ENCODE measurements around the gene KRTAP10-6.
"Not testable (repeated sequence)": the region's sequence is repeated elsewhere in the genome, so short reads cannot be mapped to it uniquely, and the experiment has no call there.

KRTAP10-6 gene

GRCh38 chr21:44558329-44558675 lies 34.0 kb downstream of the KRTAP10-6 start:
- H3K4me1 ChIP-seq (ENCODE audit: control insufficient read depth, insufficient read depth, low read length) = peaks cover 15% of the 10 kb centered on the region
- not testable (repeated sequence) for H3K36me3 ChIP-seq (ENCODE audit: control insufficient read depth, insufficient read depth, low read length); H3K27ac ChIP-seq (ENCODE audit: insufficient read depth, low read depth, low read length, poor library complexity, severe bottlenecking); H3K27me3 ChIP-seq (ENCODE audit: control insufficient read depth, insufficient read depth, low read length, poor library complexity, severe bottlenecking); H3K9me3 ChIP-seq (ENCODE audit: control insufficient read depth, low read length); H3K4me3 ChIP-seq (ENCODE audit: insufficient read depth, low read depth, low read length)
- 65 to 71% methylated on average over 10 of the region's 10 CpGs for WGBS, 2 experiments

- Histone ChIP-seq H3K9me3 (ENCODE audit: control insufficient read depth, low read length) (no peaks in the 10 kb centered on the region), H3K27me3 (ENCODE audit: control insufficient read depth, insufficient read depth, low read length, poor library complexity, severe bottlenecking) (no peaks in the 10 kb centered on the region), H3K36me3 (ENCODE audit: control insufficient read depth, insufficient read depth, low read length) (no peaks in the 10 kb centered on the region), H3K4me3 (ENCODE audit: insufficient read depth, low read depth, low read length) (no peak overlapping the region), H3K4me1 (ENCODE audit: control insufficient read depth, insufficient read depth, low read length) (peaks cover 16% of the 10 kb centered on the region), H3K27ac (ENCODE audit: insufficient read depth, low read depth, low read length, poor library complexity, severe bottlenecking) (no peak overlapping the region)
- 76 to 79% methylated on average over 30 of the region's 30 CpGs for WGBS, 2 experiments
Observed at GRCh38 chr21:44557491-44558328, 34.6 kb downstream of the KRTAP10-6 start.

- Histone ChIP-seq H3K36me3 (ENCODE audit: control insufficient read depth, insufficient read depth, low read length) (no peaks in the 10 kb centered on the region), H3K4me3 (ENCODE audit: insufficient read depth, low read depth, low read length) (no peak overlapping the region), H3K27me3 (ENCODE audit: control insufficient read depth, insufficient read depth, low read length, poor library complexity, severe bottlenecking) (no peaks in the 10 kb centered on the region), H3K9me3 (ENCODE audit: control insufficient read depth, low read length) (no peaks in the 10 kb centered on the region), H3K27ac (ENCODE audit: insufficient read depth, low read depth, low read length, poor library complexity, severe bottlenecking) (no peak overlapping the region), H3K4me1 (ENCODE audit: control insufficient read depth, insufficient read depth, low read length) (peaks cover 19% of the 10 kb centered on the region)
- 92 to 93% methylated on average over 9 of the region's 9 CpGs for WGBS, 2 experiments
Observed at GRCh38 chr21:44556879-44557278, 35.4 kb downstream of the KRTAP10-6 start.

GRCh38 chr21:44555200-44555875 lies 37.0 kb downstream of the KRTAP10-6 start:
- Histone ChIP-seq H3K4me3 (ENCODE audit: insufficient read depth, low read depth, low read length) (no peak overlapping the region), H3K4me1 (ENCODE audit: control insufficient read depth, insufficient read depth, low read length) (peaks cover 30% of the 10 kb centered on the region), H3K27me3 (ENCODE audit: control insufficient read depth, insufficient read depth, low read length, poor library complexity, severe bottlenecking) (no peaks in the 10 kb centered on the region), H3K36me3 (ENCODE audit: control insufficient read depth, insufficient read depth, low read length) (no peaks in the 10 kb centered on the region), H3K27ac (ENCODE audit: insufficient read depth, low read depth, low read length, poor library complexity, severe bottlenecking) (no peak overlapping the region), H3K9me3 (ENCODE audit: control insufficient read depth, low read length) (no peaks in the 10 kb centered on the region)
- 93 to 95% methylated on average over 13 of the region's 13 CpGs for WGBS, 2 experiments

- H3K27me3 ChIP-seq (ENCODE audit: control insufficient read depth, insufficient read depth, low read length, poor library complexity, severe bottlenecking) = no peaks in the 10 kb centered on the region
- H3K9me3 ChIP-seq (ENCODE audit: control insufficient read depth, low read length) = no peaks in the 10 kb centered on the region
- peaks cover 36% of the 10 kb centered on the region for H3K4me1 ChIP-seq (ENCODE audit: control insufficient read depth, insufficient read depth, low read length)
- H3K27ac ChIP-seq (ENCODE audit: insufficient read depth, low read depth, low read length, poor library complexity, severe bottlenecking) = no peak overlapping the region
- H3K36me3 ChIP-seq (ENCODE audit: control insufficient read depth, insufficient read depth, low read length) = no peaks in the 10 kb centered on the region
- WGBS, 2 experiments = 77 to 78% methylated on average over 13 of the region's 13 CpGs
- no peak overlapping the region for H3K4me3 ChIP-seq (ENCODE audit: insufficient read depth, low read depth, low read length)
Observed at GRCh38 chr21:44552681-44553080, 39.6 kb downstream of the KRTAP10-6 start.

- no peaks in the 10 kb centered on the region for H3K9me3 ChIP-seq (ENCODE audit: control insufficient read depth, low read length)
- H3K36me3 ChIP-seq (ENCODE audit: control insufficient read depth, insufficient read depth, low read length) = no peaks in the 10 kb centered on the region
- H3K4me3 ChIP-seq (ENCODE audit: insufficient read depth, low read depth, low read length) = no peak overlapping the region
- no peaks in the 10 kb centered on the region for H3K27me3 ChIP-seq (ENCODE audit: control insufficient read depth, insufficient read depth, low read length, poor library complexity, severe bottlenecking)
- H3K4me1 ChIP-seq (ENCODE audit: control insufficient read depth, insufficient read depth, low read length) = peaks cover 31% of the 10 kb centered on the region
- WGBS, 2 experiments = 78 to 80% methylated on average over 6 of the region's 6 CpGs
- no peak overlapping the region for H3K27ac ChIP-seq (ENCODE audit: insufficient read depth, low read depth, low read length, poor library complexity, severe bottlenecking)
Observed at GRCh38 chr21:44552136-44552535, 40.2 kb downstream of the KRTAP10-6 start.

- no peaks in the 10 kb centered on the region for H3K27me3 ChIP-seq (ENCODE audit: control insufficient read depth, insufficient read depth, low read length, poor library complexity, severe bottlenecking)
- WGBS, 2 experiments = 83 to 87% methylated on average over 17 of the region's 17 CpGs
- H3K9me3 ChIP-seq (ENCODE audit: control insufficient read depth, low read length) = no peaks in the 10 kb centered on the region
- no peak within 1 kb of the TSS for H3K27ac ChIP-seq (ENCODE audit: insufficient read depth, low read depth, low read length, poor library complexity, severe bottlenecking)
- H3K4me3 ChIP-seq (ENCODE audit: insufficient read depth, low read depth, low read length) = no peak within 1 kb of the TSS
- H3K4me1 ChIP-seq (ENCODE audit: control insufficient read depth, insufficient read depth, low read length) = peaks cover 27% of the 10 kb centered on the region
- no peaks in the 10 kb centered on the region for H3K36me3 ChIP-seq (ENCODE audit: control insufficient read depth, insufficient read depth, low read length)
Observed at GRCh38 chr21:44551340-44551961, 40.9 kb downstream of the KRTAP10-6 start, which contains the start of gene KRTAP10-2. Gene KRTAP10-2, minus strand, starts transcription at chr21:44551505. Its CDS starts 47 bp downstream, at chr21:44551458.

- H3K9me3 ChIP-seq (ENCODE audit: control insufficient read depth, low read length) = no peaks in the 10 kb centered on the region
- WGBS, 2 experiments = 76% methylated on average over 10 of the region's 10 CpGs
- no peak overlapping the region for H3K4me3 ChIP-seq (ENCODE audit: insufficient read depth, low read depth, low read length)
- H3K27me3 ChIP-seq (ENCODE audit: control insufficient read depth, insufficient read depth, low read length, poor library complexity, severe bottlenecking) = no peaks in the 10 kb centered on the region
- H3K4me1 ChIP-seq (ENCODE audit: control insufficient read depth, insufficient read depth, low read length) = peaks cover 27% of the 10 kb centered on the region
- H3K27ac ChIP-seq (ENCODE audit: insufficient read depth, low read depth, low read length, poor library complexity, severe bottlenecking) = no peak overlapping the region
- H3K36me3 ChIP-seq (ENCODE audit: control insufficient read depth, insufficient read depth, low read length) = no peaks in the 10 kb centered on the region
Observed at GRCh38 chr21:44550807-44551206, 41.5 kb downstream of the KRTAP10-6 start.

- not testable (repeated sequence) for H3K27me3 ChIP-seq (ENCODE audit: control insufficient read depth, insufficient read depth, low read length, poor library complexity, severe bottlenecking); H3K9me3 ChIP-seq (ENCODE audit: control insufficient read depth, low read length); H3K4me3 ChIP-seq (ENCODE audit: insufficient read depth, low read depth, low read length); H3K36me3 ChIP-seq (ENCODE audit: control insufficient read depth, insufficient read depth, low read length); H3K27ac ChIP-seq (ENCODE audit: insufficient read depth, low read depth, low read length, poor library complexity, severe bottlenecking)
- 78 to 84% methylated on average over 17 of the region's 17 CpGs for WGBS, 2 experiments
- peaks cover 27% of the 10 kb centered on the region for H3K4me1 ChIP-seq (ENCODE audit: control insufficient read depth, insufficient read depth, low read length)
Observed at GRCh38 chr21:44550285-44550684, 42.0 kb downstream of the KRTAP10-6 start.

GRCh38 chr21:44549525-44550211 lies 42.6 kb downstream of the KRTAP10-6 start:
- Histone ChIP-seq H3K9me3 (ENCODE audit: control insufficient read depth, low read length) (no peaks in the 10 kb centered on the region), H3K27ac (ENCODE audit: insufficient read depth, low read depth, low read length, poor library complexity, severe bottlenecking) (peak overlapping the region; percentile 85), H3K4me3 (ENCODE audit: insufficient read depth, low read depth, low read length) (no peak overlapping the region), H3K27me3 (ENCODE audit: control insufficient read depth, insufficient read depth, low read length, poor library complexity, severe bottlenecking) (no peaks in the 10 kb centered on the region), H3K36me3 (ENCODE audit: control insufficient read depth, insufficient read depth, low read length) (no peaks in the 10 kb centered on the region), H3K4me1 (ENCODE audit: control insufficient read depth, insufficient read depth, low read length) (peaks cover 27% of the 10 kb centered on the region)
- 80 to 81% methylated on average over 25 of the region's 25 CpGs for WGBS, 2 experiments

Data from ectodermal cell (in vitro differentiated cells).